Endodermal cell (in vitro differentiated cells): ENCODE measurements around the gene IFT88. TPM values are rescaled to one million over a fixed set of nuclear protein-coding genes. Genes with fewer than 3 reads are reported as not detected.

ENCODE experiments used
- DNase-seq: peaks from one replicate; pipeline ENCODE4 v3.0.0-alpha.2; 2017
- H3K27ac ChIP-seq: 2 replicates; pipeline ENCODE4 v1.5.1; 2013; ENCODE audit warnings: mild to moderate bottlenecking, low read depth, low read length, moderate library complexity
- H3K27me3 ChIP-seq: 2 replicates; pipeline ENCODE4 v1.6.1; 2013; ENCODE audit warnings: mild to moderate bottlenecking, low read length, moderate library complexity; ENCODE audit not compliant: insufficient read depth, control insufficient read depth, poor library complexity, severe bottlenecking
- H3K36me3 ChIP-seq: 2 replicates; pipeline ENCODE4 v1.7.0; 2013; ENCODE audit warnings: mild to moderate bottlenecking, low read length, moderate library complexity; ENCODE audit not compliant: control insufficient read depth, insufficient read depth
- H3K4me1 ChIP-seq: one replicate; pipeline ENCODE4 v1.7.0; 2013; ENCODE audit warnings: low read length; ENCODE audit not compliant: control insufficient read depth, insufficient read depth
- H3K4me3 ChIP-seq: 2 replicates; pipeline ENCODE4 v1.5.1; 2013; ENCODE audit warnings: mild to moderate bottlenecking, low read length, moderate library complexity
- H3K9ac ChIP-seq: 2 replicates; pipeline ENCODE4 v1.6.1; 2013; ENCODE audit warnings: mild to moderate bottlenecking, low read length, moderate library complexity; ENCODE audit not compliant: poor library complexity, severe bottlenecking; ENCODE audit errors: extremely low read depth
- H3K9me3 ChIP-seq: 2 replicates; pipeline ENCODE4 v1.6.1; 2013; ENCODE audit warnings: mild to moderate bottlenecking, low read length, moderate library complexity; ENCODE audit not compliant: control insufficient read depth
- H3K27ac Mint-ChIP-seq: 2 replicates; pipeline ENCODE4 v1.8.0; 2020; ENCODE audit warnings: mixed read lengths
- H3K27me3 Mint-ChIP-seq: 2 replicates; pipeline ENCODE4 v1.8.0; 2021; ENCODE audit warnings: mild to moderate bottlenecking, mixed read lengths; ENCODE audit not compliant: insufficient read depth
- H3K36me3 Mint-ChIP-seq: 2 replicates; pipeline ENCODE4 v1.8.0; 2020; ENCODE audit warnings: low read depth, mixed read lengths
- H3K4me1 Mint-ChIP-seq: 2 replicates; pipeline ENCODE4 v1.8.0; 2020; ENCODE audit warnings: mixed read lengths
- H3K4me3 Mint-ChIP-seq: 2 replicates; pipeline ENCODE4 v1.8.0; 2020; ENCODE audit warnings: mild to moderate bottlenecking, moderate library complexity, mixed read lengths
- H3K9me3 Mint-ChIP-seq: 2 replicates; pipeline ENCODE4 v1.8.0; 2020; ENCODE audit warnings: mild to moderate bottlenecking, mixed read lengths
- CTCF ChIP-seq: fragments of 200-600 bp; sonication (generic); conservative IDR thresholded peaks from 2 replicates; pipeline ENCODE4 v1.5.0; 2021; ENCODE audit warnings: antibody characterized with exemption, mild to moderate bottlenecking
- WGBS, 2 experiments: methylation state at CpG; one replicate each; pipeline versions ENCODE4 v1.1.5 to v1.1.7; 2013; ENCODE audit warnings: missing lambda C conversion rate in 2 of 2, mixed read lengths in 1 of 2; ENCODE audit not compliant: insufficient coverage in 1 of 2, insufficient read length in 1 of 2; 5-methylcytosine and 5-hydroxymethylcytosine counted together
- total RNA-seq, 2 donors: library from RNA; stranded (reverse); fragmentation: NEBNext Ultra II Directional in 1 of 2; extraction: Animal tissue kit (Norgen Biotek cat#: 25700) in 1 of 2; gene quantifications; 2 replicates in 1 of 2; 3 replicates in 1 of 2; pipeline ENCODE4 v1.2.1, GENCODE V29; 2021

Gene IFT88
- total RNA-seq, 2 donors from 2014 or later, result 15.2 to 18.7 TPM

- Histone ChIP-seq H3K9me3 (peaks cover 16% of the 10 kb centered on the region), H3K4me1 (no peaks in the 10 kb centered on the region), H3K36me3 (no peaks in the 10 kb centered on the region), H3K4me3 (no peak overlapping the region), H3K27me3 (no peaks in the 10 kb centered on the region), H3K9ac (no peak overlapping the region), H3K27ac (no peak overlapping the region)
- Mint-ChIP-seq H3K4me1 (peaks cover 6% of the 10 kb centered on the region), H3K9me3 (peaks cover 10% of the 10 kb centered on the region), H3K27me3 (no peaks in the 10 kb centered on the region), H3K4me3 (no peak overlapping the region), H3K27ac (no peak overlapping the region), H3K36me3 (peaks cover 20% of the 10 kb centered on the region)
- DNase-seq, result no peak
- no peak for TF ChIP-seq CTCF
- whole genome bisulfite sequencing, 2 experiments, result 87 to 89% methylated on average over 1 to 2 of the region's 2 CpGs
Observed at GRCh38 chr13:20647758-20648157, 80.8 kb downstream of the IFT88 start.

- H3K27me3 ChIP-seq, result no peaks in the 10 kb centered on the region
- no peak overlapping the region for H3K27ac ChIP-seq
- 87 to 89% methylated on average over 4 of the region's 4 CpGs for WGBS, 2 experiments
- no peak for DNase-seq
- no peaks in the 10 kb centered on the region for H3K27me3 Mint-ChIP-seq
- peaks cover 6% of the 10 kb centered on the region for H3K4me1 Mint-ChIP-seq
- no peak overlapping the region for H3K27ac Mint-ChIP-seq
- H3K4me3 ChIP-seq, result no peak overlapping the region
- peaks cover 10% of the 10 kb centered on the region for H3K9me3 ChIP-seq
- no peak overlapping the region for H3K9ac ChIP-seq
- H3K36me3 Mint-ChIP-seq, result peaks cover 15% of the 10 kb centered on the region
- no peaks in the 10 kb centered on the region for H3K4me1 ChIP-seq
- H3K4me3 Mint-ChIP-seq, result no peak overlapping the region
- no peaks in the 10 kb centered on the region for H3K36me3 ChIP-seq
- TF ChIP-seq CTCF, result no peak
- H3K9me3 Mint-ChIP-seq, result peaks cover 5% of the 10 kb centered on the region
Observed at GRCh38 chr13:20652946-20653345, 86.0 kb downstream of the IFT88 start.

- no peak overlapping the region for H3K4me3 Mint-ChIP-seq
- no peak overlapping the region for H3K27ac Mint-ChIP-seq
- Histone ChIP-seq H3K27me3 (no peaks in the 10 kb centered on the region), H3K9ac (no peak overlapping the region), H3K4me1 (no peaks in the 10 kb centered on the region), H3K4me3 (no peak overlapping the region), H3K36me3 (no peaks in the 10 kb centered on the region), H3K27ac (no peak overlapping the region), H3K9me3 (peaks cover 9% of the 10 kb centered on the region)
- no peaks in the 10 kb centered on the region for H3K27me3 Mint-ChIP-seq
- DNase-seq, result no peak
- peaks cover 5% of the 10 kb centered on the region for H3K9me3 Mint-ChIP-seq
- 92% methylated on average over 1 of the region's 1 CpG; no CpG with 5 or more reads in 1 of the 2 experiments for WGBS, 2 experiments
- peaks cover 6% of the 10 kb centered on the region for H3K4me1 Mint-ChIP-seq
- TF ChIP-seq CTCF, result no peak
- H3K36me3 Mint-ChIP-seq, result peaks cover 26% of the 10 kb centered on the region
Observed at GRCh38 chr13:20654156-20654555, 87.2 kb downstream of the IFT88 start.
